ENCODE measurements around the gene JAKMIP2. TPM values are rescaled to one million over a fixed set of nuclear protein-coding genes. Genes with fewer than 3 reads are reported as not detected.

JAKMIP2 gene
- total and polyA plus RNA-seq, 12 donors, result 0.06 to 0.71 (median 0.14) TPM; not detected in 3

GRCh38 chr5:147648597-147648996, 133.9 kb downstream of the JAKMIP2 start:
- Histone ChIP-seq H3K27me3 (peaks cover 0 to 12% (median 0%) of the 10 kb centered on the region in 7 donors), H3K9me3 (peaks cover 0 to 8% (median 0%) of the 10 kb centered on the region in 11 donors), H3K36me3 (no peaks in the 10 kb centered on the region), H3K4me1 (no peaks in the 10 kb centered on the region), H3K27ac (no peak overlapping the region), H3K4me3 (no peak overlapping the region)
- intact Hi-C loops (cut with DNase I), result no loop called here
- TF ChIP-seq CTCF (IDR thresholded peaks at IDR 0.05), result no peak
- ATAC-seq (no peak), DNase-seq (no peak)
- 79 to 94% methylated on average over 1 of the region's 1 CpG for WGBS, 2 donors

- intact Hi-C loops (cut with DNase I), result no loop called here
- TF ChIP-seq CTCF (IDR thresholded peaks at IDR 0.05), result no peak
- H3K4me1 ChIP-seq, result no peaks in the 10 kb centered on the region
- no peaks in the 10 kb centered on the region for H3K9me3 ChIP-seq
- peaks cover 0 to 12% (median 0%) of the 10 kb centered on the region in 7 donors for H3K27me3 ChIP-seq
- H3K4me3 ChIP-seq, result no peak overlapping the region
- DNase-seq (no peak), ATAC-seq (no peak)
- H3K27ac ChIP-seq, result no peak overlapping the region
- 79 to 82% methylated on average over 11 of the region's 11 CpGs for WGBS, 2 donors
- H3K36me3 ChIP-seq, result no peaks in the 10 kb centered on the region
Measured at GRCh38 chr5:147645197-147645596, 137.3 kb downstream of the JAKMIP2 start.

GRCh38 chr5:147644460-147644859, 138.1 kb downstream of the JAKMIP2 start:
- no peak for ATAC-seq
- WGBS, 2 donors, result 87 to 92% methylated on average over 1 of the region's 1 CpG
- intact Hi-C loops (cut with DNase I), result no loop called here
- H3K36me3 ChIP-seq, result no peaks in the 10 kb centered on the region
- H3K4me1 ChIP-seq, result no peaks in the 10 kb centered on the region
- no peaks in the 10 kb centered on the region for H3K9me3 ChIP-seq
- H3K27me3 ChIP-seq, result peaks cover 0 to 12% (median 0%) of the 10 kb centered on the region in 7 donors
- no peak for DNase-seq
- H3K27ac ChIP-seq, result no peak overlapping the region
- H3K4me3 ChIP-seq, result no peak overlapping the region
- no peak for TF ChIP-seq CTCF (IDR thresholded peaks at IDR 0.05)

- H3K9me3 ChIP-seq, result no peaks in the 10 kb centered on the region
- 72 to 76% methylated on average over 1 of the region's 1 CpG for WGBS, 2 donors
- H3K27ac ChIP-seq, result no peak overlapping the region
- no peak for TF ChIP-seq CTCF (IDR thresholded peaks at IDR 0.05)
- intact Hi-C loops (cut with DNase I), result no loop called here
- no peaks in the 10 kb centered on the region for H3K36me3 ChIP-seq
- H3K4me3 ChIP-seq, result no peak overlapping the region
- DNase-seq (no peak), ATAC-seq (no peak)
- H3K4me1 ChIP-seq, result no peaks in the 10 kb centered on the region
- H3K27me3 ChIP-seq, result peaks cover 0 to 12% (median 0%) of the 10 kb centered on the region in 7 donors
Measured at GRCh38 chr5:147643142-147643541, 139.4 kb downstream of the JAKMIP2 start.
